ELF-1 (cell line): Measurements from ENCODE around the gene SCGN.

ENCODE experiments used
- DNase-seq: peaks from one replicate; pipeline ENCODE4 v3.0.0-alpha.2; 2016; ENCODE audit warnings: low read depth, low spot score

The SCGN gene

DNA sequence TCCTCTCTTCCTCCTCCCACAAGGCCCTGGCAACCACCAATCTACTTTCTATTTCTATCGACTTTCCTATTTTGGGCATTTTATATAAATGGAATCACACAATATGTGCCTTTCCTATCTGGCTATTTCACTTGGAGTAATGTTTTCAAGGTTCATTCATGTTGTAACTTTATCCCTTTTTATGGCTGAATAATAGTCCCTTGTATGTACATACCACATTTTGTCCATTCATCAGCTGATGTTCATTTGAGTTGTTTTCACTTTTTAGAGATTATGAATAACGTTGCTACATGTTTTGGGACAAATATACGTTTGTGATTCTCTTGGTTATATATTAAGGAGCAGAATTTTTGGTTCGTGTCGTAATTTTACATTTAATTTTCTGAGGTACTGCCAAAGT is 33.9 kb downstream of the SCGN start:
- no peak for DNase-seq

DNA sequence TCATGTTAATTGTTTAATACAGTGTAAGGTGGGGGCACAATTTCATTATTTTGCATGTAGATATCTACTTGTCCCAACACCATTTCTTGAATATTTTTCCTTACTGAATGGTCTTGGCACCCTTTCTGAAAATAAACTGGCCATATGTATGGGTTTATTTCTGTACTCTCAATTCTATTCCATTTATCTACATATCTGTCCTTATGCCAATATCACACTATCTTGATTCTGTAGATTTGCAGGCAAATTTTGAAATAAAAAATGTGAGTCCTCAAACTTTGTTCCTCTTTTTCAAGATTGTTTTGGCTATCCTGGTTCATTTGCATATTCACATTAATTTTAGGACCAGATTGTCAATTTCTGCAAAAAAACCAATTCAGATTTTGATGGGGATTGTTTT is 34.8 kb downstream of the SCGN start:
- DNase-seq: no peak

DNA sequence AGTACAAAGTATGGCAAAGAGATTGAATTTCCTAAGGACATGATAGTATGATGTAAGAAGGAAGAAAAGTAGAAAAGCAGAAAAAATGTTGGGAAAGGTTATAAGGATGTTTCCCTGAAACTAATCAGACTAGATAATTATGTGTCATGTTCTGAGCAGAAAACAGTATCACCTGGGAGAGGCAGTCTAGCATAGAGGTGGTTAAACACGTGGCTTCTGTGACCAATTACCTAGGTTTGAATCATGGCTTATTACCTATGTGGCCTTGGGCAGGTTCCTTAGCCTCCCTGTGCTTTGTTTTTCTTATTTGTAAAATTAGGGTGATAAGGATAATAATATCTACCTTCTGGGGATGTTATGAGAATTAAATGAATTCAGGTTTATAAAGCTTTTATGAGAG is 38.0 kb downstream of the SCGN start:
- DNase-seq: no peak

DNA sequence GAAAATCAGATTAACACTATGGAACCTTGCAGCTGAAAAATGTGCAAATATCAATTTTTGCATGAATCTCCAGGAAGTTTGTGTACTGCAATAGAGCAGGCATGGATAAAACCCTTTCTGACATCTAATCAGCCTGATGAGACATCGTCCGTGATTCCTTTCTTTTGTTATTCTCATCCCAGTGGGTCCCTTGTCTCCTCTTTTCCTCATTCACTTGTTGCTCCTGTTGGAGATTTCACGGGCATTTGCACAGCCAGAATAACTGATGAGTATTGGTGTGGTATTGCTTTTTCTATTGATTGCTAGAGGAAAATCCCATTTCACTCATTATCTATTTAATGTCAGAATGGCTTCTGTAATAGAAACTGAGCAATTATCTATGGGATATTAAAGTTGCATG is 39.9 kb downstream of the SCGN start:
- DNase-seq: no peak

DNA sequence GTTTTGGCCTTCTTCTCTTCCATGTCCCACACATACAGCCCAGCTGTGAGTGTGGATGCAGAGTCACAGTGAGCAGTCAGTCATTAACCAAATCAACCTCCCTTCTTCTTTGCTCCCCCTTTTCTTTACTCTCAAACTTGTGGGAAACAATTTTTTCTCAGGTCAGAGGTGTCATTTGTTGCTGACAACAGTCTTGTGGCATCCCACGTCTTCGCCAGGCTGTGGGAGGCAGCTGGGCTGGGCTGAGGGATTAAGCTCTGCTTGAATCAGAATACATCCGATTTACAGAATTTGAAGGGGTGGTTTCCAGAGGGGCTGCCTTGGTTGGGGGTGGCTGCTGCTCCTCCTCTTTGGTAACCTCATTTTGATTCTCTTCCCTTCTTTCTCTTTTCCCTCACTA is 40.5 kb downstream of the SCGN start:
- peak; percentile 6 for DNase-seq

DNA sequence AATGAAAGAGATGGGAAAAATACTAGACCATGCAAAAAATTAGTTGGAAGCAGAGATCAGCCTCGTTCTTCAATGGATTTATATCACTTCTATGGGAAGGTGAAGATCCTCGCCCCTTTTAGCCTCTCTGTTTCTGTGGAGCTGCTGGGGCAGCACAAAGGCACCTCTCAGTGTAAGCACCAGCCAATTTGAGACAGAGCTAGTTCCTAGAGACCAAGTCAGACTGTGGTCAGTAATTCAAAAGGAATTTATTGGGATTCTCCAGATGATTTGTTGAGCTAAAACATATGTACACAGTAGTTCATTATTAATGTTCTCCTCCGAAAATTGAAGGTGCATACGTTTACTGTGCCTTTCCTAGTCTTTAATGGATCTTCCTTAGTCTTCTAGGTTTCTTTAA is 42.4 kb downstream of the SCGN start:
- no peak for DNase-seq

DNA sequence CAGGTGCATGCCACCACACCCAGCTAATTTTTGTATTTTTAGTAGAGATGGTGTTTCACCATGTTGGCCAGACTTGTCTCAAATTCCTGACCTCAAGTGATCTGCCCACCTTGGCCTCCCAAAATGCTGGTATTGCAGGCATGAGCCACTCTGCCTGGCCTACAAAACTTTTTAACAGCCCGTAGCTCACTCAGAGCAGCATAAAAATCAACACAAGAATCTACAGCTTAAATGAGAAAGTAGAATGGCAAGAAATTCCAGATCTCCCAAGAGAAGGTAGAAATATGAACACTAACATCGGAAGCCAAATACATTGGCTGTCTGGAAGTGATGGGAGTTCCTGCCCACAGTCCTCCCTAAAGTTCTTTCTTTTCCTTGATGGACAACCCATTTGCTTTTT is 43.7 kb downstream of the SCGN start:
- DNase-seq: no peak

DNA sequence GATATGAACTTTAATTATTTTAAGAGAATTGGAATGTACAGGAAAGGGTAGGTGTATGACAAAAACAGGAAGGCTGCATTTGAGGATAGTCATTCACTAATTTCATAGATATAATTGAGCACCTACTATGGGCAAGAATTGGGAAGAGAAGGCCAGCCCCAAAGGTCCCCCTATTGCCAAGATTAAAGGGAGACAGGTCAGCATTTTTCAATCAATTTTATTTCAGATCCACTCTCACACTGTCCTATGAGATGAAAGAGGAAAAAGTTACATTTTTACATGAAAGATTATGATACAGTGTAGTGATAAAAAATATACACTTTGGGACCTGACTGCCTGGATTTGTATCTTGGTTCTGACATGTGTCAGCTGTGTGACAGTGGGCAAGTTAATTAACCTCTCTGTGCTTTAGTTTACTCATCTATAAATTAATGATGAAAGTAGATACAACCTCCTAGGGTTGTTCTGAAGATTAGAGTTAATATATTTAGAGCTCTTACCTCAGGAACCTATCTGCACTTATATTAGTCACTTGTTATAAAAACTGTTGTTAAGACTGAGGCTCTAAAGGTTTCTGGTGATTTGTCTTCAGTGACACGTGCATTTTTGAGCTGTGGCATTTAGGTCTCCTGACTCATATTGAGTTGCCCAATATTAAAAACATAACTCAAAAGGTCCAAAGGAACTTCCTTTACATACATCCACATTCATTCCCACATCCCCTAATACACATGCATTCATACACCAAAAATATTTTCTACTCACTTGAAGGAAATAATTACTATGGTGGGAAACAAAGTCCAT is 45.7 kb downstream of the SCGN start:
- DNase-seq: no peak

DNA sequence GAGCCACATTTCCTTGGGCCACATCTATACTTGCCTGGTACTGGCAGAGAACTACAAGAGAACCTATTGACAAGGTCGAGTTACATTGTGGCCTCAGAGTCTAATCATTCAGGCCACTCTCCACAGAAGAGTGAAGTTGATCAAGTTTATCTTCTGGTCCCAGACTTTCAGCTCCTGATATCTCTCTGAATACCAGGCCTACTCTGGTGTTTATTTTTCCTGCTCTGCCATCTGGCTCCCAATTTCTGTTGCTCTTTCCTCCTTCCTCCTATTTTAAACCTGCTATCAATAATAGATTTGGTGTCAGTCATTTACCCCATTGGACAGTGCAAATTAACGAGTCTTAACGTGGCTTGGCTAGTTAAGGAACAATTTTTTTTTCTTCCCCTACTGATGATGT is 46.6 kb downstream of the SCGN start:
- no peak for DNase-seq

DNA sequence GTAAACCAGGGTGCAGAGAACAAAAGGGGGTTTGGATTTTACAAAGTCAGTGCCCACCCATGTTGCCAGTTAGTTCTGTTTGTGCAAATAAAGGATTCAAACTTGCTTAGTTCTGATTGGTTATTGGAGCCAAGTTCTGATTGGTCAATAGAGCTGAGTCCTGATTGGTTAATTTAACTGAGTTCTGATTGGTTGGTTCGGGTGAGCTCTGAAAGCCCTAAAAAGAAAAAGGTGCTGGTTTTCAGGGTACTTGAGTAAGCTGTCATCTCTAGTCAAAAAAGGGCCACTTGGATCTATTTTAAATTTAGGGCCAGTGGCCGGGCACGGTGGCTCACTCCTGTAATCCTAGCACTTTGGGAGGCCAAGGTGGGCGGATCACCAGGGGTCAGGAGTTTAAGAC is 47.6 kb downstream of the SCGN start:
- no peak for DNase-seq

DNA sequence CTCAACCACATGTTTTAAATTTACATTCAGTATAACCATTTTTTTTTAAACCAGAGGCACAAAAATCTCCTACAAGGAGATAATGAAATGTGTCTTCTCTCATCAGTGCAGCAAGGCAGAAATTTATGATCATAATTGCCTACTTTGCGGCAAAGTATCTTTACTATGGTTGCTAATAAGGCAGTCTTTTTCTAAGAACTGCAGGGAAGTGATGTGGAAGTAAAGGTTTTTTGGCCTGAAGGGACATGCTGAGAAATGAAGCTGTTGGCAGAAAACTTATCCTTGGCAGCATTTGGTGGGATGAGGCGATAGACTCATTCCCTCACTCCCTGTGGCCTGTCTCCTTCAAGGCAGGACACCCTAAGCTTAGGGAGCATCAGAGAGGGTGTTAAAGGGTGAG is 48.7 kb downstream of the SCGN start:
- no peak for DNase-seq

DNA sequence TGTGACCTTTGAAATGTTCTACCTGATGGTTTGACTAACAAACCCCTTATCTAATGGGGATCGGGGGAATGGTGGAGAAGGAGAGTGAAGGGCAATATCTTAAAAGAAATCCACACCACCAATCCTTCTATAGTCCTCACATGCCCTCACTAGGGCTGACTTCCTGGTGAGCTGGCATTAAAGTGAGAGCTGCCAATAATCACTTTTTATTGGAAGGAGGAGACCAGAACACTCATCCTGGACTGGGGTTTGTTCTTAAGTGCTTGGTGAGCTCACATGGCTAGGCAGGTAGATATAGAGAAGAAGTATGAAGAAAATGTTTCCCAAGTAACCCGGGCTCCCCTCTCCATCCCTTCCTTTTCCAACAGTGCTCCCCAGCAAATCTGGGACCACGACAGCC is 49.8 kb downstream of the SCGN start:
- DNase-seq: no peak

DNA sequence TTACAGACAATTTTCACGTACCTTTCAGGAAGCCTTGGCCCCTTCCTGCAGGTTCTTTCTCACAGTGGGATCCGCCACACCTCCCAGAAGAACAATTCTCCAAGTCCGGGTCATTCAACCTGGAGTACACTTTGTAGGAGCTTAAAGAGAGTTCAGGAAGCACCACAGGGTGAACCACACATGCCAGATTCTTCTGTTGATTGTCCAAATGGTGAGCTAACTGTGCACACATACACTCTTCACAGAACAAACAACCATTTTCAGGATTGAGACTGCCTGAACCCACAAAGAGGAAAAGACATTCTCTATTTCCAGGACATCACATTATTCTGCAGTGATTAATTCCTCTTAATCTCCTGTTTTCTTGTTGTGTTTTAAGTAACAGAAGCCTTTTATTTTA is 51.0 kb downstream of the SCGN start:
- no peak for DNase-seq

DNA sequence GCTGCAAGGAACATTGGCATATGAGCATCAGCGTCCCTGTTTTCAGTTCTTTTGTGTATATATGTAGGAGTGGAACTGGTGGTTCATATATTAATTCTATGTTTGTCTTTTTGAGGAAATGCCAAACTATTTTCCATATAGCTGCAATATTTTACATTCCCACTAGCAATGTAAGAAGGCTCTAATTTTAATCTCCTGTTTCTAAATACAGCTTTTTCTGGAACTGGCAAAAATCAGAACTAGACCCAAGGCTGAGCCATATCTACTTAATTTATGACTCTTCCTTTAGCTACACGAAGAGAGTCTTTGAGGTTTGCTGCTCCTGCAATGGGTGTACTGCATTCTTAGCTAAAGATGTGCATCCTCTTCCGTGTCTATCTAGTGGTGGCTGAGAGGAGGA is 52.0 kb downstream of the SCGN start:
- DNase-seq: no peak

DNA sequence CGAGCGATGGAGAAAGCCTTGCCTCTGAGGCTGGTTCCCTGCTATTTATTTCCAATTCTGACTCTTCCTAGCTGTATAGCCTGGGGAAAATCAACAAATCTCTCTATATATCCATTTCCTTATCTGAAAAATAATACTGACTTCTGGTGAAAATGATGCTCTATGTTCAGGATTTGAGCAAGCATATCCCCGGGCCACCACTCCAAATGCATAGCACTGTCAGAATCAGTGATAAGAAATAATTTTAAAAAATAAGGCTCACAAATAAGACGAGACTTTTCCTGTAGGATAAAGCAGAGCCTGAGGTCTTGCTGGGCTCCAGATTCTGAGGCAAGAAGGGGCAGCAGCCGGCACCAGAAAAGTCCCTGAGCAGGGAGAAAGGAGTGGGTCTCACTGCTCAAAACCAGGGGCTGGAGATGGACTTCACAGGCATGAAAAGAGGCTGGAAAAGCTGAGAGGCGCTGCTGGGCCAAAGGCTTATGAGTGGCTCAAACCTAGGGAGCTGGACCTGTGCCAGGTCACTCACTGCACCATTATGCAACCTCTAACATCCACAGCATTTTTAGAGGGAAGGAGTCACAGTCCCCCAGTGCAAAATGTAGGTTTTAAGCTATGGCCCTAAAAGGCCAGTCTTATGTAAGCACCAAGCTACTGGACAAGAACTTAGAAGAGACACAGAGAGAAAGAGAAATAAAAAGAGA is 54.4 kb downstream of the SCGN start:
- DNase-seq: no peak

DNA sequence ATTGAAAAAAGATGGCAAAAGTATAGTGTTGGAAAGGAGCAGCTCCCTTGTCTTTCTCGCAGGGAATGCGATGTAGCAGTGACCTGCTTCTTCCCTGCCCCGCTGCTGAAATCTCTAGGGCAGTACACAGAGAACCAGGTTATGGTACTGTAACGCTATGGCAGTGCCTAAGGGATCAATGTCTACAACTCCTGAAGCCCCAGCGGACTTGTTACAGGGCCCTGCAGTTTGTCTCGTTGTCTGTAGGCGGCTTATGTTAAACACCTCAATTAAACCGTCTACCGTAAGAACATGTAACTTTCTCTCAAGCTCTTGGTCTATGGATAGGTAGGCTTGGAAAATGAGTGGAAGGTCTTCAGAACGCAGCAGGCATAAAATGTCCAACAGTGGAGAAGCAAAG is 57.7 kb downstream of the SCGN start:
- DNase-seq: no peak

DNA sequence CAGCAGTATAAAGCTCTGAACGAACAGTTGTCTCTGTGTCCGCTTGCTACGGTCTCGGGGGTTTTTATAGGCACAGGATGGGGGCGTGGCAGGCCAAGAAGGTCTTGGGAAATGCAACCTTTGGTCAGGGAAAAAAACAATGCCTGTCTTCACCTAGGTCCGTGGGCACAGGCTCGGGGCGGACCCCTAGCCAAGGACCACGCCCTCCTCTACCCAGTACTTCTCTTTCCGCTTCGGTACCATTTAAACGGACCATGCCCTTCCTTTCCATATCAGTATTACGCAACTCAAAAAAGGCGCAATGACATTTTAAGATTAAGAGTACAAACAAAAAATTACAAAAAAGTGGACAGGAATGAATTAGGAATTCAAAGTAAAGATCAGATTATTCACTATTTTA is 58.3 kb downstream of the SCGN start:
- DNase-seq: no peak

DNA sequence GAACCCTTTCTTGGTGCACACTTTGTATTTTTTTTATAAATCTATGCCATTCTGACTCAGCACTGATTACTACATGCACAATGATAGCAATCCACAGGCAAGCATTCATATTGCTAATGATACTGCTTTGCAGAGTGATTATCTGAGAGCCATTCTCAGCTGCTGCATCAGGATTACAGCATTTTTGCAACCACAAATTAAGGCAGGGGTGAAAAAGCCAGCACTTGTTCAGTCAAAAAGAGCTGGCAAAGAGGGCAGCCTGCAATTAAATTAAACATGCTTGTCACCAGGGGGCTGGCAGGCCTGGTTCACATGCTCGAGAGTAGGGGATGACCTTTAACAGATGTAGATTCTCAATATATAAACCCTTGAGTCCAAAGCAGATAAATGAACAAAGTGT is 61.8 kb downstream of the SCGN start:
- no peak for DNase-seq

DNA sequence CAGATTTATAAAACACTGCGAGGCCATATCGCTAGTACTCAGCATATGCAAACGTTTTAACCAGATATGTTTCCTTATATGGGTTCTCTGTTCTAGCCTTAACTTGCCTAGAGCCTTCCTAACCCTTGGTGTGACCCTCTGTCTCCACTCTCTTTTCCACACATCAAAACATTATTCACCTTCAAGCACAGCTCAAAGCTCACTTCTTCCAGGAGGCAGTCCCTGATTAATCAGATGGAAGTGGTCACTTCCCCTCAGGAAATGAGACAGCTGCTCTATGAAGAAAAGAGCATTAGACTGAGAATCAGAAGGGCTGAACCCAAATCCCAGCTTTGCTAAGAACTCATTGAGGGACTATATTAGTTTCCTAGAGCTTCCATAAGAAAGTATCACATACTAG is 62.8 kb downstream of the SCGN start:
- no peak for DNase-seq

DNA sequence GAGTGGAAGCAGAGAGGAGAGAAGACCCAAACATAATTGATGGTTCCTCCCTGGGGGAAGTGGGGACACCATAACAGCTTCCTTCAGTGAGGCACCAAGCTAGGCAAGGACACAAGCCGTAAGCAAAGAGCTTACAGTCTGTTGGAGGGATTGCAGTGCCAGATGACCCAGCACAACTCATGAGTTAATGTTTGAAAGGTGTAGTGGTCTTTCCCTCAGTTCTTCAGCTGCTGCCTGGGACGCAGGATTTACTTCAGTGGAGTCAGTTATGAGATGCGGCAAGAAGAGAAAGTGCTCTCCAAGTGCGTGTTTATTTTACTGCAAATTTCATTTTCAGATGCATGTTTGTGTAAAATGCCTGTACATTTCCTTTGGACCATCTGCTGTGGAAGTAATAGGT is 63.8 kb downstream of the SCGN start:
- no peak for DNase-seq

DNA sequence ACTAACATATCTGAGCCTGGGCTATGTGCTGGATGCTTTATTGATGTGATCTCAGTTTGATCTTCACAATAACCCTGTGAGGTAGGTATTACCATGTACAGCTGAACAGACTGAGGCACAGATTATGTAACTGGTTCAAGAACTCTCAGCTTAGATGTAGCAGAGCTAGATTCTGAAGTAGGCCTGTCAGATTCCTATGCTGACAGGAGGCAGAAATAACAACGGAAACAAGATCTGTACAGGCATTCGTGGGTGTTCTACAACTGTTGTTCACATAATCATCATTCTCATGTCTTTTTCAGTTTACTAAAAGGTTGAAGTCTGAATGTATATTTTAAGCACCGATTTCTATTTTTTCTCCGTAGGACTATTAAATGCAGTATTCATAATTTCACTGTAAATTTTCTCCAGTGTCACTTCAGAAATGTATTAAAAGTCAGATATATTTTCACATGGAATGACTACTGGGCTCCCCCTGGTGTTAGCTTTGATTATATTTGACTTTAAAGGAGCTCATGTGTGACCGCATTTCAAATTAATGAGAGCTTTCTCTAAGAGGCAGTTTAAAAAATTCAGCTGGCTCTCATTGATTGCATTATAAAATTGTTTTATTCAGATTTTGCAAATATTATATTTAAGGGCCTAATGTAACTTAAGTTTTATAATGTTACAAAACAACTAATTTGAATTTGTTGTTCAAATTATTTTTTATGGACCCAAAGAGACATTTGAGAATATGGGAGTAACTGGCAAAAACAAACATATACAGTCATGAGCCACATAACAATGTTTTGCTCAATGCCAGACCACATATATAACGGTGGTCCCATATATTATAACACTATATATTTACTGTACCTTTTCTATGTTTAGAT is 66.1 kb downstream of the SCGN start:
- no peak for DNase-seq

DNA sequence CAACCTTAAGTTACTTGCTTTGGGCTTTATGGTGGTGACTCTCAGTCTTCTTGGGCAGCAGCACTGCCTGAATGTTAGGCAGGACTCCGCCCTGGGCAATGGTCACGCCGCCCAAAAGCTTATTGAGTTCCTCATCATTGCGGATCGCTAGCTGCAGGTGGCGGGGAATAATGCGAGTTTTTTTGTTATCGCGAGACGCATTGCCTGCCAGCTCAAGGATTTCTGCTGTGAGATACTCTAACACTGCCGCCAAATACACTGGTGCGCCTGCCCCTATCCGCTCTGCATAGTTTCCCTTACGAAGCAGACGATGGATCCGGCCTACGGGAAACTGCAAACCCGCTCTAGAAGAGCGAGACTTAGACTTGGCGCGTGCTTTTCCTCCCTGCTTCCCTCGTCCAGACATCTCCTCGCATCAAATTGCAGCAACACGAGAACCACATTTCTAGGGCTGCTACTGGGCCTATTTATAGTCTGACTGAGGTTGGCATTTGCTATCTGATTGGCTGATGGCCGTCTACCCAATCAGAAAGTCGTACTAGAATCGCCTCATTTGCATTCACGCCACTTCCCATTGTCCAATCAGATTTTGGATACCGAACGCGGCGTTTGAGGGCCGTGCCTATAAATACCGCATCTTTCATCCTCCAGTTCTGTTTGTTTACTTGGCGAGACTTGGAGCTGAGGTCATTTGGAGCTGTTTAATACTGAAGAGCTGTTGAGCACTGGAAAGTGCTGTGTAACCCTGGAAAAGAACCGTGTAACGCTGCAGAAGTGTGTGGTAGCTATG is 74.3 kb downstream of the SCGN start:
- no peak for DNase-seq
